Measurements from ENCODE around the gene PALMD.

PALMD gene

GRCh38 chr1:99635664-99636063 lies 10.2 kb upstream of the PALMD start:
- no peak for DNase-seq (ENCODE audit: low spot score)

GRCh38 chr1:99636647-99637175 lies 9.2 kb upstream of the PALMD start:
- no peak for DNase-seq (ENCODE audit: low spot score)

GRCh38 chr1:99638853-99639252 lies 7.1 kb upstream of the PALMD start:
- DNase-seq (ENCODE audit: low spot score): no peak

GRCh38 chr1:99639408-99639807 lies 6.5 kb upstream of the PALMD start:
- no peak for DNase-seq (ENCODE audit: low spot score)

DNA sequence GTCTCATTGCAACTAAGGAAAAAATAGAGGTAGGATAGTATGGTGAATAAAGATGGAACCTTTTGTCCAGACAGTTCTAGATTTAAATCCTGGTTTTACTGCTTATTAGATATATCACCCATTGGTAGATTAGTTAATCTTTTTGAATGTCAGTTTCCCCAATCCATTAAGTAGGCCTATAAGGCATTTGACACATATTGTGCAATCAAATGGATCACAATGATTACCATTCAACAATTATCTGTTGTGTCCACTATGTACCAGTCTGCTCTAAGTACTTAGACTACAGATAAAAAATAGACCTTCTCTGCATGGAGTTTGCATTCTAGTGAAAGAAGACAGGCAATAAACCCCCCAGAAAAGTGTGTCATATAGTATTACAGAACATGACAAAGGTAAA lies 6.0 kb upstream of the PALMD start:
- no peak for DNase-seq (ENCODE audit: low spot score)

DNA sequence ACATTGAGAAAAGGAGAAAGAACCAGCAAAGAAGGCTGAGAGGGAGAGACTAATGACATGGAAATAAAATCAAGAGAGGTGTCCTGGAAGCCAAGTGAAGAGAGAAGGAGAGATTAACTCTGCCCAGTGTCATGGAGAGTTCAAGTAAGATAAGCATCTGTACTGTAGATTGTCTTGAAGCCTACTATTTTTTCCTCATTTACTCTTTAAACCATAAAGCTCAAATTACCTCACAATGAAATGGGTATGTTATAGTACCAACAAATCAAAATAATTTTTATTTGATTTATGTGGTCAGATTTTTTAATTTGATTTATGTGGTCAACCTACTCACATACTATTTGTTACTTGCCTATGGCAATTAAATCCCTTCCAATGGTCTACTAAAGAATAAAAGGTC lies 5.2 kb upstream of the PALMD start:
- no peak for DNase-seq (ENCODE audit: low spot score)

DNA sequence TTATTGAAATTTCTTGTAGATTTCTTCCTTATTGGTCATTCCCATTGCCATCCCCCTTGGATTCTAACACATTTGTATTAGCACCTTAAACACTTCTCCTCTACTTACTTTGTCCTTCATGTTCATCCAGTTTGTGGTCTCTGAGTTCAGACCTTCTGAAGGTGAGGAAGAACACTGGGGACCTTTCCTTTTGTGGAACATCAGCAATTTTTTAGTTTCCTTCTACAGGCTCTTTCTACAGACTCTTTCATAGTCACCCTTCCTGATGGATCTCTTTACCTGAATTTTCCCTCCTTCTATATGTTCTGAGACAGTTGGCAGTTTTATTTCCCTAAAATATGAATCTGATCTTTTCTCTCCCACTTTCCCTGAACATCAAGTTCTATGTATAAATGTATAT lies 4.4 kb upstream of the PALMD start:
- DNase-seq (ENCODE audit: low spot score): no peak

DNA sequence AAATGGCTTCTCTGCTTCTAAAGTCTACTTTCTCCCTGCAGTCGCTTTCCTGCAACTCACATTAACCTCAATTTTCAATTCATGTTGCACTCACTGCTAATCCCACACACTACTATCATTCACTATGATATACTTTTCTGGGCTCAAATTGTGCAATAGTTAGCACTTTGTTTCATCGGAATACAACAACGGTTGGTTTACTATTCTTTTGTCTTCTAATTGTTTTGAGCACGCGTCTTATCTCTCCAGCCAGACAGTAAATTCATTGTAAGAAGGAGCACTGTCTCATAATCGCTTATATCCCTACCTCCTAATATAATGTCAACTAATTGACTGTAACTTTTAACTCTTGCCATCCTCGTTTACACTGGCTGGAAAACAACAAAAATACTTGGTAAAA lies 3.9 kb upstream of the PALMD start:
- no peak for DNase-seq (ENCODE audit: low spot score)

- no peak for DNase-seq (ENCODE audit: low spot score)
These were observed 2.7 kb upstream of the PALMD start for GRCh38 chr1:99643021-99643779.

DNA sequence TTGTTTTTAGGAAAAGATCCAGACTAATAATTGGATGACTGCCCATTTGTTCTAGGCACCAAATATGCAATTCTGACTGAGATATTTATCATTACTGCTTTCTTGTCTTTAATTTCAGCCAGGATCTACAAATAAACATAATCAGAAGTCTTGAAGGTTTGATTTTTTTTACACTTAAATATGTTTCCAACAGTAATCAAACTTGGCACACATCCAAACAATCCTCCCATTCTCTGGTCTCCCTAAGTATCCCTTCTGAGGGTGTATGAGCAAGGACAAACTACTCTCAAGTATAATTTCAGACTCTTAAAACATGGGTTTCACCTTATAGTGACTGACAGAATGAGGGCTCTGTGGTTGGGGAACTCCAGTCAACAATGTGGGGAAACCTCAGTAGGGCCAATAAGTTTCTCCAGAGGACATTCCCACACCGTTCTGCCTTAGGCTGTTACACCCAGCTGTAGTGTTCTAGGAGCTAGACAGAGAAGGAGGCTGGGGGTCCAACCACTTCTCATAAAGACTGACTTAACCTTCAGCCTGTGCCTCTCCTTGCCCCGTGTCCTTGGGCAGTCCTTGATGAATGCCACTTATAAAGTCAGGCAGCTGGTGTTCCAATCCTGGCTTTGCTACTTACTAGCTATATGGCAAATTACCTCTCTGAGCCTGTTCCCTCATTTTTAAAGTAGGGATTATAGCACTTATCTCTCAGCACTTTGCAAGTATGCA lies 1.5 kb upstream of the PALMD start:
- DNase-seq (ENCODE audit: low spot score): no peak

- DNase-seq (ENCODE audit: low spot score): no peak
These were observed 710 bp upstream of the PALMD start for GRCh38 chr1:99645203-99645602.

DNA sequence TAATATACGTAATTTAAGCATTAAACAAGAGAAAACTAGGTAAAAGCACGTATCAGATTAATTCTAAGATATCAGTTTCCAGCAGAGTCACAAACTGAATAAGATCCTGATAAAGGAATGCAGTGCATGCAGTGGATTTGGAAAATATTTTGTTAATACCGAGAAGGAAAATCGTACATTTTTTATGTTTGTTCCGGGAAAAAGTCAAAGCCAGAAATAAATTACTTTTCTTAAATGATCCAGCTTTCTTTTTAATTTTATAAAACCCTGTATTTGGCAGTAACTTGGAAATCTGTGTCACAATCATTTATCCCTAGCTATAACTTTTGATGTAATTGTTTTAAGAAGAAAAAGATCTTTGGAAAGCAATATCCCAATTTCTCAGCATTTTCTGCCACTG lies 955 bp downstream of the PALMD start:
- no peak for DNase-seq (ENCODE audit: low spot score)

GRCh38 chr1:99647490-99647889 lies 1.6 kb downstream of the PALMD start:
- DNase-seq (ENCODE audit: low spot score): no peak

DNA sequence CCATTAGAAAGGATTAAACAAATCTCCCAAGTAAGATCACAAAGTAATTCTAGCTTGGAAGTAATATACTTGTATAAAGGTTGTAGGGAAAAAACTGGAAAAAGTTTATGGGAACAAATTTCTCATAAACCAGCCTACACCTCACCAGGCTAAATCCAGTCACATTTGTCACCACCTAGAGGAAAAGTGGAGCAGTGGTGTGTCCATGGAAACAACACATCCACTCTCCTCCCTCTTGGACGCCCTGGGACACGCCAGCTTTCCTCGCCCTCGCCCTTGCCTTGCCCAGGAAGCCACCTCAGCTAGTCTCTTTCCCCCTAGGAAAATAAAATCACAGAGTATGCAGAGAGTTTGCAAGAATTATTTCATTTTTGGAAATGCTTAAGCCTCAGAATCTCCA lies 2.2 kb downstream of the PALMD start:
- DNase-seq (ENCODE audit: low spot score): no peak

DNA sequence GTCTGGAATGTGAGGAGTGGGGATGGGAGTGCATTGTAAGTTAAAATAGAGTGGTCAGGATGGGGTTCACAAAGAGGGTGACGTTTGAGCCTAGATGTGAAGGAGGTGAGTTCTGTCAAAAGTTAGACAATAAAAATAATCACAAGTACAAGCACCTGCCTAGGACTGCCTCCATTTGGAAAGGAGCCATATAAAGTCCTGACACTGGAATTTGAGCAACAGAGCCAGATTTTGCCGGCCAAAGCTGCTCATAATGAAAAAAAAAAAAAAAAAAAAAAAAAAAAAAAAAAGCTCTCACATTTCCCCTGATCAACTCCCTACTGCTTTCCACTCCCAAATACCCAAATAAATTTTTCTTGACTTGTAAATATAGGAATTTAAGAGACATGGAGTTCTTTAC lies 4.1 kb downstream of the PALMD start:
- DNase-seq (ENCODE audit: low spot score): no peak

GRCh38 chr1:99650773-99651437 lies 5.0 kb downstream of the PALMD start:
- DNase-seq (ENCODE audit: low spot score): no peak

- no peak for DNase-seq (ENCODE audit: low spot score)
These were observed 7.0 kb downstream of the PALMD start for GRCh38 chr1:99652881-99653281.

- no peak for DNase-seq (ENCODE audit: low spot score)
These were observed 9.5 kb downstream of the PALMD start for GRCh38 chr1:99655376-99655775.

DNA sequence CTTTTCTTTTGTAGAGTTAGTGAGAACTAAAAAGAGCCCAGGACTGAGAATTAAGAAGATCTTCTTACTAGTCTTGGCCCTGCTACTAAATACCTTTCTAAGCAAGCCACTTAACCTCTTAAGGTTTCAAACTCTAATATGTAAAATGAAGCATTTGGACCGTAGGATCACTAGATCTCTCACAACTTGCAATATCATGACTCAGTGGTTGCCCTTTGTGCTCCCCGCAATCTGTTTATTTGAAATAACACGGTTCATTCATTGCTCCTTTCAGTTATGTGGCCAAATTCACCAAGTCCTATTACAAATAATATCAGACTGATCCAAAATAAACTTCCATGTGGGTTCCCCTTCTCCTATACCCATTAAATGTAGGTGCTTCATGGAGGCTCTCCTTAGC lies 10.8 kb downstream of the PALMD start:
- DNase-seq (ENCODE audit: low spot score): no peak

- DNase-seq (ENCODE audit: low spot score): no peak
These were observed 11.5 kb downstream of the PALMD start for GRCh38 chr1:99657213-99658030.

DNA sequence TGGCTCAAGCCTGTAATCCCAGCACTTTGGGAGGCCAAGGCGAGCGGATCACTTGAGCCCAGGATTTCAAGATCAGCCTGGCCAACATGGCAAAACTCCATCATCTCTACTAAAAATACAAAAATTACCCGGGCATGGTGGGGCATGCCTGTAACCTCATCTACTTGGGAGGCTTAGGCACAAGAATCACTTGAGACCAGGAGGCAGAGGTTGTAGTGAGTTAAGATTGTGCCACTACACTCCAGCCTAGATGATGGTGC lies 12.0 kb downstream of the PALMD start:
- DNase-seq (ENCODE audit: low spot score): no peak

- no peak for DNase-seq (ENCODE audit: low spot score)
These were observed 13.9 kb downstream of the PALMD start for GRCh38 chr1:99659755-99660210.

Measured in CD4-positive, alpha-beta T cell treated with Interleukin-6 at 100 ng/mL for 8 hours (primary cell).